Karpas-422 (cell line): ENCODE results near the gene B4GALNT4. TPM values are rescaled to one million over a fixed set of nuclear protein-coding genes. Genes with fewer than 3 reads are reported as not detected.
"Not testable (repeated sequence)": the region's sequence is repeated elsewhere in the genome, so short reads cannot be mapped to it uniquely, and the experiment has no call there.

Source experiments
- DNase-seq: peaks from one replicate; pipeline ENCODE4 v3.0.0-alpha.2; 2015
- H2AFZ ChIP-seq: fragments of 200-600 bp; sonication (generic); 2 replicates; pipeline ENCODE4 v1.6.1; 2014; ENCODE audit warnings: antibody characterized with exemption, low read length, mixed read lengths
- H3K27ac ChIP-seq: fragments of 200-600 bp; sonication (generic); 2 replicates; pipeline ENCODE4 v1.5.1; 2014; ENCODE audit warnings: mild to moderate bottlenecking, low read length, moderate library complexity
- H3K27me3 ChIP-seq: fragments of 200-600 bp; sonication (generic); 2 replicates; pipeline ENCODE4 v1.6.1; 2014; ENCODE audit warnings: low read length, mixed read lengths
- H3K36me3 ChIP-seq: fragments of 200-600 bp; sonication (generic); 2 replicates; pipeline ENCODE4 v1.6.1; 2014; ENCODE audit warnings: low read length, mixed read lengths; ENCODE audit not compliant: insufficient read depth
- H3K4me1 ChIP-seq: fragments of 200-600 bp; sonication (generic); 2 replicates; pipeline ENCODE4 v1.6.1; 2014; ENCODE audit warnings: mild to moderate bottlenecking, low read length, mixed read lengths
- H3K4me2 ChIP-seq: fragments of 200-600 bp; sonication (generic); 2 replicates; pipeline ENCODE4 v1.6.1; 2014; ENCODE audit warnings: low read length, low read depth, mild to moderate bottlenecking; ENCODE audit not compliant: poor library complexity, severe bottlenecking
- H3K4me3 ChIP-seq: fragments of 200-600 bp; sonication (generic); 2 replicates; pipeline ENCODE4 v1.5.1; 2014; ENCODE audit warnings: mild to moderate bottlenecking, antibody characterized with exemption, low read length, mixed read lengths
- H3K79me2 ChIP-seq: fragments of 200-600 bp; sonication (generic); 2 replicates; pipeline ENCODE4 v1.6.1; 2014; ENCODE audit warnings: mild to moderate bottlenecking, low read length, mixed read lengths
- H3K9ac ChIP-seq: fragments of 200-600 bp; sonication (generic); 2 replicates; pipeline ENCODE4 v1.6.0; 2014; ENCODE audit warnings: low read length
- H3K9me2 ChIP-seq: fragments of 200-600 bp; sonication (generic), shearing (Covaris generic); replicated peaks from 2 replicates; pipeline ENCODE4 v1.6.0; 2014; ENCODE audit warnings: mild to moderate bottlenecking, low read length, moderate library complexity; ENCODE audit not compliant: insufficient read depth
- H3K9me3 ChIP-seq: fragments of 300-700, 200-600 bp; sonication (generic); 2 replicates; pipeline ENCODE4 v1.6.1; 2014; ENCODE audit warnings: low read length, mixed read lengths
- H4K20me1 ChIP-seq: fragments of 200-600 bp; sonication (generic); 2 replicates; pipeline ENCODE4 v1.6.1; 2014; ENCODE audit warnings: mild to moderate bottlenecking, antibody characterized with exemption, low read length, low read depth; ENCODE audit not compliant: insufficient read depth
- total RNA-seq: library from RNA; depleted of rRNA; stranded (reverse); fragments of >200 nt; shearing (Covaris generic); gene quantifications from 2 replicates; pipeline ENCODE4 v1.2.3, GENCODE V29; 2014; ENCODE audit warnings: low replicate concordance

The B4GALNT4 gene
- total RNA-seq, 1 experiment from 2014 or later, result not detected

GRCh38 chr11:340539-341512 lies 28.5 kb upstream of the B4GALNT4 start:
- no peak for DNase-seq
- Histone ChIP-seq H3K4me3 (no peak overlapping the region), H3K9me2 (no peaks in the 10 kb centered on the region), H3K9me3 (no peaks in the 10 kb centered on the region), H3K36me3 (no peaks in the 10 kb centered on the region), H3K27me3 (no peaks in the 10 kb centered on the region), H2AFZ (0 out of 2 replicates have a peak overlapping the region, but pooled peaks have one; percentile 68), H3K79me2 (no peaks in the 10 kb centered on the region), H3K4me2 (peak overlapping the region; percentile 12), H3K27ac (no peak overlapping the region), H3K9ac (no peak overlapping the region), H3K4me1 (peaks cover 12% of the 10 kb centered on the region), H4K20me1 (no peaks in the 10 kb centered on the region)

GRCh38 chr11:342328-342727 lies 27.0 kb upstream of the B4GALNT4 start:
- H3K9me2 ChIP-seq, result no peaks in the 10 kb centered on the region
- H3K36me3 ChIP-seq, result no peaks in the 10 kb centered on the region
- DNase-seq, result no peak
- H3K4me2 ChIP-seq, result no peak overlapping the region
- no peaks in the 10 kb centered on the region for H3K79me2 ChIP-seq
- H2AFZ ChIP-seq, result 0 out of 2 replicates have a peak overlapping the region, but pooled peaks have one; percentile 36
- no peak overlapping the region for H3K9ac ChIP-seq
- H3K9me3 ChIP-seq, result no peaks in the 10 kb centered on the region
- H3K27me3 ChIP-seq, result no peaks in the 10 kb centered on the region
- H3K4me3 ChIP-seq, result no peak overlapping the region
- H3K27ac ChIP-seq, result no peak overlapping the region
- H3K4me1 ChIP-seq, result peaks cover 12% of the 10 kb centered on the region
- H4K20me1 ChIP-seq, result no peaks in the 10 kb centered on the region

- Histone ChIP-seq H4K20me1 (no peaks in the 10 kb centered on the region), H3K9me3 (no peaks in the 10 kb centered on the region), H3K9me2 (no peaks in the 10 kb centered on the region), H3K36me3 (no peaks in the 10 kb centered on the region), H3K4me3 (no peak overlapping the region), H3K79me2 (no peaks in the 10 kb centered on the region), H3K4me2 (no peak overlapping the region), H3K4me1 (peaks cover 17% of the 10 kb centered on the region), H3K27me3 (no peaks in the 10 kb centered on the region), H2AFZ (no peak overlapping the region), H3K9ac (no peak overlapping the region), H3K27ac (no peak overlapping the region)
- DNase-seq, result no peak
Observed at GRCh38 chr11:344836-345578, 24.3 kb upstream of the B4GALNT4 start.

- no peak for DNase-seq
- no peaks in the 10 kb centered on the region for H3K9me2 ChIP-seq
- no peak overlapping the region for H2AFZ ChIP-seq
- no peaks in the 10 kb centered on the region for H3K27me3 ChIP-seq
- H4K20me1 ChIP-seq, result no peaks in the 10 kb centered on the region
- no peaks in the 10 kb centered on the region for H3K79me2 ChIP-seq
- no peak overlapping the region for H3K4me2 ChIP-seq
- no peaks in the 10 kb centered on the region for H3K36me3 ChIP-seq
- no peaks in the 10 kb centered on the region for H3K9me3 ChIP-seq
- H3K4me3 ChIP-seq, result no peak overlapping the region
- no peak overlapping the region for H3K9ac ChIP-seq
- H3K27ac ChIP-seq, result no peak overlapping the region
- peaks cover 6% of the 10 kb centered on the region for H3K4me1 ChIP-seq
Observed at GRCh38 chr11:346529-346928, 22.8 kb upstream of the B4GALNT4 start.

- not testable (repeated sequence) for H3K27me3 ChIP-seq, H3K4me2 ChIP-seq, H2AFZ ChIP-seq, H3K9ac ChIP-seq, H3K9me3 ChIP-seq, H4K20me1 ChIP-seq, H3K27ac ChIP-seq, H3K4me3 ChIP-seq, DNase-seq, H3K79me2 ChIP-seq, H3K36me3 ChIP-seq, H3K9me2 ChIP-seq, H3K4me1 ChIP-seq
Observed at GRCh38 chr11:349270-349954, 19.9 kb upstream of the B4GALNT4 start.

DNA sequence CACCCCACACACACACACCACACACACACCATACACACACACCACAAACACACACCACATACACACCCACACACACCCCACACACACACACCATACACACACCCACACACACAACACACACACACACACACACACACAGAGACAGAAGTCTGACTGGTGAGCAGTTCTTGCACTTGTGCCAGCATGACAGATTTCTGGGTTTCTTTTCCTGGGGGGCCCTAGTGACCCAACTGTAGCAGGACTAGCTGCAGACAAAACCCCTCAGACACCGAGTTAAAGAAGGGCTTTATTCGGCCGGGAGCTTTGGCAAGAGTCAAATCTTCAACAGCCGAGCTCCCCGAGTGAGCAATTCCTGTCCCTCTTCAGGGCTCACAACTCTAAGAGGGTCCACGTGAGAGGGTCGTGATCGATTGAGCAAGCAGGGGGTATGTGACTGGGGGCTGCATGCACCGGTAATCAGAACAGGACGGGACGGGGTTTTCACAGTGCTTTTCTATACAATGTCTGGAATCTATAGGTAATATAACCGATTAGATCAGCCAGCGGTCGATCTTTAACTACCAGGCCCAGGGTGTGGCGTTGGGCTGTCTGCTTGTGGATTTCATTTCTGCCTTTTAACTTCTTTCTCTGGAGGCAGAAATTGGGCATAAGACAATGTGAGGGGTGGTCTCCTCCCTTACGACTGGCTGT lies 19.1 kb upstream of the B4GALNT4 start:
- H4K20me1 ChIP-seq, H3K4me2 ChIP-seq, H3K27ac ChIP-seq, H3K36me3 ChIP-seq, H3K79me2 ChIP-seq, H3K9me3 ChIP-seq, DNase-seq, H3K27me3 ChIP-seq, H3K4me3 ChIP-seq, H3K9ac ChIP-seq, H2AFZ ChIP-seq, H3K9me2 ChIP-seq, H3K4me1 ChIP-seq: not testable (repeated sequence)

GRCh38 chr11:350723-351255 lies 18.5 kb upstream of the B4GALNT4 start:
- H3K4me2 ChIP-seq, result no peak overlapping the region
- H3K27ac ChIP-seq, result no peak overlapping the region
- no peak overlapping the region for H3K4me3 ChIP-seq
- no peak overlapping the region for H3K9ac ChIP-seq
- H3K9me3 ChIP-seq, result no peaks in the 10 kb centered on the region
- no peaks in the 10 kb centered on the region for H3K9me2 ChIP-seq
- H4K20me1 ChIP-seq, result no peaks in the 10 kb centered on the region
- H3K4me1 ChIP-seq, result peaks cover 13% of the 10 kb centered on the region
- DNase-seq, result no peak
- no peaks in the 10 kb centered on the region for H3K36me3 ChIP-seq
- no peaks in the 10 kb centered on the region for H3K79me2 ChIP-seq
- H3K27me3 ChIP-seq, result no peaks in the 10 kb centered on the region
- H2AFZ ChIP-seq, result no peak overlapping the region
